ENCODE results near the gene CELF6.

DNA sequence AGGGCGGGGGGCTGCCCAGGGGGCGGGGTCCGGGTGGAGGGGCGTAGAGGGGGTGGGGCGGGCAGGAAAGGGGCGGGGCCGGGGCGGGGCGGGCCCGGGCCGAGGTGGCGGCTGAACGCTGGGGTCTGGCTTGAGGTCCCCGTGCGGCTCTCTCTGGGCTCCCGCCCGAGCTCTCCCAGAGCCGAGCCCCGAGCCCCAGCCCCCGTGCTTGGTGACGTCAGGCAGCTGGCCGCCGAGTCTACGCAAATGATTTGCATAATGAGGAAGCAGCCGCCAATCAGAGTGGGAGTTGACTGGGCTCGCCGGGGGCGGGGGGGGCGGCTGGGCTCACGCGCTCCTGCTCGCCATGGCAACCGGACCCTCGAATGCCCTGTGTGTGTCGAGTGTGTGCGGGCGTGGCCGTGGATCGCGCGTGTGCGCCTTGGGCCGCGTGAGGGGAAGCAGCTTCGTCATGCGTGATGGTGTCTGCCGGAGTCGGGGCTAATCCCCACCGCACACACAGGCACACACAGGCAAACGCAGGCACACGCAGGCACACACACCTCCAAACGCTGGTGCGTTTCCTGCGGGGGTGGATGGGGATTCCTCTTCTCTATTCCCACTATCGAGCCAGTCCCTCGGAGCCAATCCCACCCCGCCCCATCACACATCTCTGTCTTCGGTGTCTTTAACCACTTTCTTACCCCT is at the start of gene CELF6:
- TF ChIP-seq ZFX (IDR thresholded peaks at IDR 0.05; ENCODE audit: borderline replicate concordance), result no peak
- TF ChIP-seq, protein P1, sequence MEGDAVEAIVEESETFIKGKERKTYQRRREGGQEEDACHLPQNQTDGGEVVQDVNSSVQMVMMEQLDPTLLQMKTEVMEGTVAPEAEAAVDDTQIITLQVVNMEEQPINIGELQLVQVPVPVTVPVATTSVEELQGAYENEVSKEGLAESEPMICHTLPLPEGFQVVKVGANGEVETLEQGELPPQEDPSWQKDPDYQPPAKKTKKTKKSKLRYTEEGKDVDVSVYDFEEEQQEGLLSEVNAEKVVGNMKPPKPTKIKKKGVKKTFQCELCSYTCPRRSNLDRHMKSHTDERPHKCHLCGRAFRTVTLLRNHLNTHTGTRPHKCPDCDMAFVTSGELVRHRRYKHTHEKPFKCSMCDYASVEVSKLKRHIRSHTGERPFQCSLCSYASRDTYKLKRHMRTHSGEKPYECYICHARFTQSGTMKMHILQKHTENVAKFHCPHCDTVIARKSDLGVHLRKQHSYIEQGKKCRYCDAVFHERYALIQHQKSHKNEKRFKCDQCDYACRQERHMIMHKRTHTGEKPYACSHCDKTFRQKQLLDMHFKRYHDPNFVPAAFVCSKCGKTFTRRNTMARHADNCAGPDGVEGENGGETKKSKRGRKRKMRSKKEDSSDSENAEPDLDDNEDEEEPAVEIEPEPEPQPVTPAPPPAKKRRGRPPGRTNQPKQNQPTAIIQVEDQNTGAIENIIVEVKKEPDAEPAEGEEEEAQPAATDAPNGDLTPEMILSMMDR (IDR thresholded peaks at IDR 0.05), result no peak
